ENCODE results near the gene TUBGCP6.

TUBGCP6 gene

GRCh38 chr22:50253046-50253915, 8.5 kb upstream of the TUBGCP6 start:
- TF ChIP-seq TAF1 (IDR thresholded peaks at IDR 0.05; ENCODE audit: borderline replicate concordance, insufficient read depth, low read length), result no peak
- TF ChIP-seq, protein P1, sequence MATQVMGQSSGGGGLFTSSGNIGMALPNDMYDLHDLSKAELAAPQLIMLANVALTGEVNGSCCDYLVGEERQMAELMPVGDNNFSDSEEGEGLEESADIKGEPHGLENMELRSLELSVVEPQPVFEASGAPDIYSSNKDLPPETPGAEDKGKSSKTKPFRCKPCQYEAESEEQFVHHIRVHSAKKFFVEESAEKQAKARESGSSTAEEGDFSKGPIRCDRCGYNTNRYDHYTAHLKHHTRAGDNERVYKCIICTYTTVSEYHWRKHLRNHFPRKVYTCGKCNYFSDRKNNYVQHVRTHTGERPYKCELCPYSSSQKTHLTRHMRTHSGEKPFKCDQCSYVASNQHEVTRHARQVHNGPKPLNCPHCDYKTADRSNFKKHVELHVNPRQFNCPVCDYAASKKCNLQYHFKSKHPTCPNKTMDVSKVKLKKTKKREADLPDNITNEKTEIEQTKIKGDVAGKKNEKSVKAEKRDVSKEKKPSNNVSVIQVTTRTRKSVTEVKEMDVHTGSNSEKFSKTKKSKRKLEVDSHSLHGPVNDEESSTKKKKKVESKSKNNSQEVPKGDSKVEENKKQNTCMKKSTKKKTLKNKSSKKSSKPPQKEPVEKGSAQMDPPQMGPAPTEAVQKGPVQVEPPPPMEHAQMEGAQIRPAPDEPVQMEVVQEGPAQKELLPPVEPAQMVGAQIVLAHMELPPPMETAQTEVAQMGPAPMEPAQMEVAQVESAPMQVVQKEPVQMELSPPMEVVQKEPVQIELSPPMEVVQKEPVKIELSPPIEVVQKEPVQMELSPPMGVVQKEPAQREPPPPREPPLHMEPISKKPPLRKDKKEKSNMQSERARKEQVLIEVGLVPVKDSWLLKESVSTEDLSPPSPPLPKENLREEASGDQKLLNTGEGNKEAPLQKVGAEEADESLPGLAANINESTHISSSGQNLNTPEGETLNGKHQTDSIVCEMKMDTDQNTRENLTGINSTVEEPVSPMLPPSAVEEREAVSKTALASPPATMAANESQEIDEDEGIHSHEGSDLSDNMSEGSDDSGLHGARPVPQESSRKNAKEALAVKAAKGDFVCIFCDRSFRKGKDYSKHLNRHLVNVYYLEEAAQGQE (IDR thresholded peaks at IDR 0.05; ENCODE audit: insufficient read depth in 1 of 2, low read depth in 2 of 2, low read length in 2 of 2), result no peak
- no peak for TF ChIP-seq SIN3A (IDR thresholded peaks at IDR 0.05; ENCODE audit: borderline replicate concordance, insufficient read depth, low read length)

DNA sequence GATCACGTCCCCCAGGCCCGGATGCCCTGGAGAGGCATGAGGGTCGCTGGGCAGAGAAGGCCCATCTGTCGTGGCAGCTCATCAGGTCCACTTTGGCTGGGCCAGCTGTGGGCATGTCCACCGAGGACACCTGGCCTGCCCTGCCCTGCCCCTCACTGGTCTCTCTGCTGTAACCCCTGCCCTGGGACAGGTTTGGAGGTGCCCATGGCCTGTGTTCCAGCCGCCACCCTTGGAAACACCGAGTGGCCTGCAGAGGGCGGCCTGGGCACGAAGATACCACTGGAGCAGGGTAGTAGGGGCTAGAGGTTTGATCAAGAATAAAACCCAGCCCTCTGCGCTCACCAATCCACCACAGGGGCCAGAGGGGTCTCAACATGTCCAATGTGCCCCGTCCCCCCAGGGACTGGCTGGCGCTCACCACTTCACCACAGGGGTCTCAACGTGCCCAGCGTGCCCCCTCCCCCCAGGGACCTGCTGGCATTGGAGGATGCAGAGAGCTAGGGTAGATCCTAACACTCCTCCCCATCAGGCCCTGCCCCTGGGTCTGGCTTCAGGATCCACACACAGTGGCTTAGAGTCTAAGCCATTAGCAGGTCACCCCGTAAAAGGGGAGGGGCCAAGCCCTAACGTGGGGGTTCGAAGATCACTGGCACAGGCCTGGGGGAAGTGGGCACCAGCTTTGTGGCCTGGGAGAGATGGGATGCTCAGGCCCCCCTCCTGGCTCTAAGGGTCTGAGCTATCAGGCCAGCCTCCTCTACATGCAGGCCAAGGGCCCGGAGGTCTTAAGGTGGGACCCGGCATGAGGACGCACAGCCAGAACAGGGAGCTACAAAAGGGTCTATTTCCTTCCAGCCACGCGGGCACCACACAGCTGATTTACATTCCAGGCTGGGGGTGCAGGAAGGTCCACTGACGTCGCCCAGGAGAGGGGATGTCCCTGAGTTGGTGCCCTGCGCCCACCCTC, 7.5 kb upstream of the TUBGCP6 start:
- TF ChIP-seq SIN3A (IDR thresholded peaks at IDR 0.05; ENCODE audit: borderline replicate concordance, insufficient read depth, low read length), result no peak
- TF ChIP-seq POLR2AphosphoS5 (IDR thresholded peaks at IDR 0.05; ENCODE audit: low read depth, low read length), result no peak
- TF ChIP-seq FOXP2 (optimal IDR thresholded peaks at IDR 0.05; ENCODE audit: borderline replicate concordance, extremely low read depth, extremely low read length, insufficient read depth), result no peak
- TF ChIP-seq, protein P1 (IDR thresholded peaks at IDR 0.05; ENCODE audit: insufficient read depth in 1 of 2, low read depth in 2 of 2, low read length in 2 of 2), result no peak
- no peak for TF ChIP-seq TAF1 (IDR thresholded peaks at IDR 0.05; ENCODE audit: borderline replicate concordance, insufficient read depth, low read length)

DNA sequence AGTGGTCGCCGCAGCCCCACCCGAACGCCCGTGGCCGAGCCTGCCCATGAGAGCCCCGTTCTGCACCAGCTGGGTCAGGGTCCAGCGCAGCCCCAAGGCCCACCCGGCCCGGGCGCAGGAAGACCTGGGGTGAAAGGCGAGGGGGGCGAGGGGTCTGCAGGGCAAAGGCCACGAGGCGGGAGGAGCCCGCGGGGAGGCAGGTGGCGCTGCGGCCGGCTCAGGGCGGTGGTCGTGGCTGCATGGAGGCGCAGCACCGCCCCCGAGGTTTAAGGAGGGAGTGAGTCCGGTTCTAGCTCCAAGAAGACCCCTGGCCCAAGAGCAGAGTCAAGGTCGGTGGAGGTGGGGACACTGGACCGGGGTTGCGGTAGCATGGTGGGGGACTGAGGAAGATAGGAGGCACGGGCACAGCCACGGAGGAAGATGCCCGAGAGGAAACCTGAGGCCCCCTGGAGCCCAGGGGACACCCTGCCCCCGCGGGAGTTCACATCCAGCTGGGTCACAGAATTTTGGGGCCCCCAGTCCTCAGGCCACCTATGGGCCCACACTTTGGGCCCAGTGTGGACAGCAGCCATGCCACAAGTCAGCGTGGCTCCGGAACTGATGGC, 6.8 kb upstream of the TUBGCP6 start:
- TF ChIP-seq TAF1 (IDR thresholded peaks at IDR 0.05; ENCODE audit: borderline replicate concordance, insufficient read depth, low read length) (no peak), POLR2AphosphoS5 (IDR thresholded peaks at IDR 0.05; ENCODE audit: low read depth, low read length) (no peak; the same call in 1 of the 2 replicates), FOXP2 (optimal IDR thresholded peaks at IDR 0.05; ENCODE audit: borderline replicate concordance, extremely low read depth, extremely low read length, insufficient read depth) (no peak), SIN3A (IDR thresholded peaks at IDR 0.05; ENCODE audit: borderline replicate concordance, insufficient read depth, low read length) (no peak)
- TF ChIP-seq, protein P1 (IDR thresholded peaks at IDR 0.05; ENCODE audit: insufficient read depth in 1 of 2, low read depth in 2 of 2, low read length in 2 of 2), result no peak

DNA sequence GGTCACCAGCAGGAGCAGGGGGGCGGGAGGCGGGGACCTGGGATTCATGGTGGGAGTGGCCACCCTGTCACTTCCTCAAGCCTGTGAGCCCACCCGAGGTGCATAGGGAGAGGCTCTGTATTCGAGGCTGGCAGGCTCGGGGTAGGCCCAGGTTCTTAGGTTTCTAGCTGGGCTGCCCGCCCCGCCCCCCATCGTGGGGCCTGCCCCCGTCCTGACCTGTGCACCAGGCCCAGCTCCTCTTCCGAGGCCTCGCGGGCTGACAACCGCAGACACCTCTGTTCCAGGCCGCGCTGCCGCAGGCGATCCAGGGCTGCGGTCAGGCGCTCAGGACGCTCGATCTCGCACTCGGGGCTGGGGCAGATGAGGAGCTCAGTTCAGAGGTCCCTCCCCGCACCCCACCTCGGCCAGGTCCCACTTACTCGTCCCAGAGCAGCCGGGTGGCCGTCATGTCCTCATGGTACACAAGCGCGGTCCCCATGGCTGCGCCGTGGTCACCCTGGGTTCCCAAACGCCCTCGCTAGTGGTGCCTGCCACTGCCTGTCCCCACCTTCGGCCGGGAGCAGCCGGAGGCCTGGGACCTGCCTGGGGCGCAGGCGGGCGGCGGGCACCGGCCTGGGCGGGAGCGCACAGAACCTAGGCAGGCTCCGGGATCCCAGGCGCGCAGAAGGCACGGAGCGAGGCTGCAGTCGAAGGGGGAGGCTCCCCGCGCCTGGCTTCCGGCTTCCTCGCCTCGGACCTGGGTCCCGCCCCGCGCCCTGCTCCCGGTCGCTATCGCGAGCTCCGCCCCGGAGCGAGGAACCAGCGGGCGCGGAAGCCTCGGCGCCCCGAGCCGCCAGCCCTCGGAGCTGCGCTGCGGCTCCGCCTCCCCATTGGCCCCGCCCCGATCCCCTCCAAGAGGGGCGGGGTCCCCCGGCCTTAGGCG, 6.0 kb upstream of the TUBGCP6 start, which contains the start of gene HDAC10:
TSS of gene HDAC10 (minus strand) at position 711 of the 922 bp plus-strand sequence. CDS start at position 478, 233 bp downstream.
- TF ChIP-seq TAF1 (IDR thresholded peaks at IDR 0.05; ENCODE audit: borderline replicate concordance, insufficient read depth, low read length) (no peak), SIN3A (IDR thresholded peaks at IDR 0.05; ENCODE audit: borderline replicate concordance, insufficient read depth, low read length) (no peak), FOXP2 (optimal IDR thresholded peaks at IDR 0.05; ENCODE audit: borderline replicate concordance, extremely low read depth, extremely low read length, insufficient read depth) (no peak), POLR2AphosphoS5 (IDR thresholded peaks at IDR 0.05; ENCODE audit: low read depth, low read length) (no peak; the same call in 1 of the 2 replicates)
- TF ChIP-seq, protein P1 (IDR thresholded peaks at IDR 0.05; ENCODE audit: insufficient read depth in 1 of 2, low read depth in 2 of 2, low read length in 2 of 2), result no peak
